ENCODE data around the gene RHEBL1. TPM values are rescaled to one million over a fixed set of nuclear protein-coding genes. Genes with fewer than 3 reads are reported as not detected.

The RHEBL1 gene
- total RNA-seq, 4 donors from 2014 or later, result not detected

- TF ChIP-seq POLR2A (IDR thresholded peaks at IDR 0.05) (no peak), POLR2AphosphoS5 (IDR thresholded peaks at IDR 0.05) (no peak), EP300 (IDR thresholded peaks at IDR 0.05; ENCODE audit: low read depth) (no peak)
- TF ChIP-seq, protein P1, sequence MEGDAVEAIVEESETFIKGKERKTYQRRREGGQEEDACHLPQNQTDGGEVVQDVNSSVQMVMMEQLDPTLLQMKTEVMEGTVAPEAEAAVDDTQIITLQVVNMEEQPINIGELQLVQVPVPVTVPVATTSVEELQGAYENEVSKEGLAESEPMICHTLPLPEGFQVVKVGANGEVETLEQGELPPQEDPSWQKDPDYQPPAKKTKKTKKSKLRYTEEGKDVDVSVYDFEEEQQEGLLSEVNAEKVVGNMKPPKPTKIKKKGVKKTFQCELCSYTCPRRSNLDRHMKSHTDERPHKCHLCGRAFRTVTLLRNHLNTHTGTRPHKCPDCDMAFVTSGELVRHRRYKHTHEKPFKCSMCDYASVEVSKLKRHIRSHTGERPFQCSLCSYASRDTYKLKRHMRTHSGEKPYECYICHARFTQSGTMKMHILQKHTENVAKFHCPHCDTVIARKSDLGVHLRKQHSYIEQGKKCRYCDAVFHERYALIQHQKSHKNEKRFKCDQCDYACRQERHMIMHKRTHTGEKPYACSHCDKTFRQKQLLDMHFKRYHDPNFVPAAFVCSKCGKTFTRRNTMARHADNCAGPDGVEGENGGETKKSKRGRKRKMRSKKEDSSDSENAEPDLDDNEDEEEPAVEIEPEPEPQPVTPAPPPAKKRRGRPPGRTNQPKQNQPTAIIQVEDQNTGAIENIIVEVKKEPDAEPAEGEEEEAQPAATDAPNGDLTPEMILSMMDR (IDR thresholded peaks at IDR 0.05), result no peak
- H3K9me3 ChIP-seq, result no peaks in the 10 kb centered on the region
- intact Hi-C loops (cut with DNase I; ENCODE audit: low total_unique reads), result no loop called here
- H3K27me3 ChIP-seq, result no peaks in the 10 kb centered on the region
- DNase-seq, result no peak
- 96% methylated on average over 30 of the region's 30 CpGs; no CpG with 5 or more reads in 1 of the 2 donors for WGBS, 2 donors (ENCODE audit: low coverage in 1 of 2)
- H3K27ac ChIP-seq, result no peak overlapping the region
- peaks cover 0 to 81% (median 46%) of the 10 kb centered on the region in 4 donors for H3K36me3 ChIP-seq
- H3K4me3 ChIP-seq, result no peak overlapping the region
- in situ Hi-C loops (cut with MboI; ENCODE audit: low pct_ligation_motif_present in 1 of 4, low pct_unique_long_range_greater_than_20kb in 1 of 4, low sequenced_read_pairs in 3 of 4), result no loop called here
- H3K4me1 ChIP-seq, result no peaks in the 10 kb centered on the region
These were observed 30.1 kb downstream of the RHEBL1 start for GRCh38 chr12:49039421-49040363.

- TF ChIP-seq POLR2A (IDR thresholded peaks at IDR 0.05), result no peak
- TF ChIP-seq POLR2AphosphoS5 (IDR thresholded peaks at IDR 0.05), result no peak
- TF ChIP-seq, protein P1 (IDR thresholded peaks at IDR 0.05), result no peak
- TF ChIP-seq EP300 (IDR thresholded peaks at IDR 0.05; ENCODE audit: low read depth), result no peak
- Histone ChIP-seq H3K4me1 (no peaks in the 10 kb centered on the region), H3K9me3 (no peaks in the 10 kb centered on the region), H3K4me3 (no peak overlapping the region), H3K36me3 (peaks cover 0 to 80% (median 45%) of the 10 kb centered on the region in 4 donors), H3K27me3 (no peaks in the 10 kb centered on the region), H3K27ac (no peak overlapping the region)
- in situ Hi-C loops (cut with MboI; ENCODE audit: low pct_ligation_motif_present in 1 of 4, low pct_unique_long_range_greater_than_20kb in 1 of 4, low sequenced_read_pairs in 3 of 4), result no loop called here
- no peak for DNase-seq
- WGBS, 2 donors (ENCODE audit: low coverage in 1 of 2), result 95% methylated on average over 20 of the region's 20 CpGs; no CpG with 5 or more reads in 1 of the 2 donors
- intact Hi-C loops (cut with DNase I; ENCODE audit: low total_unique reads), result no loop called here
These were observed 31.4 kb downstream of the RHEBL1 start for GRCh38 chr12:49038291-49038955.

- H3K4me1 ChIP-seq, result no peaks in the 10 kb centered on the region
- peaks cover 0 to 82% (median 44%) of the 10 kb centered on the region in 4 donors for H3K36me3 ChIP-seq
- no peak for DNase-seq
- intact Hi-C loops (cut with DNase I; ENCODE audit: low total_unique reads) (no loop called here), in situ Hi-C loops (cut with MboI; ENCODE audit: low pct_ligation_motif_present in 1 of 4, low pct_unique_long_range_greater_than_20kb in 1 of 4, low sequenced_read_pairs in 3 of 4) (no loop called here)
- no peak overlapping the region for H3K4me3 ChIP-seq
- TF ChIP-seq POLR2A (IDR thresholded peaks at IDR 0.05) (no peak), EP300 (IDR thresholded peaks at IDR 0.05; ENCODE audit: low read depth) (no peak), POLR2AphosphoS5 (IDR thresholded peaks at IDR 0.05) (no peak)
- TF ChIP-seq, protein P1 (IDR thresholded peaks at IDR 0.05), result no peak
- H3K9me3 ChIP-seq, result no peaks in the 10 kb centered on the region
- H3K27me3 ChIP-seq, result no peaks in the 10 kb centered on the region
- WGBS, 2 donors (ENCODE audit: low coverage in 1 of 2), result 92% methylated on average over 7 of the region's 7 CpGs; no CpG with 5 or more reads in 1 of the 2 donors
- no peak overlapping the region for H3K27ac ChIP-seq
These were observed 31.9 kb downstream of the RHEBL1 start for GRCh38 chr12:49037947-49038237.

All from transverse colon (tissue), 4 donors.